NCI-H146 treated with DMSO at 0.1 percent for 48 hours (cell line): ENCODE measurements around the gene UTF1.

Source experiments
- DNase-seq: peaks from one replicate; lab custom pipeline; 2025; ENCODE audit not compliant: unreplicated experiment; lab: John Stamatoyannopoulos, UW

The UTF1 gene

DNA sequence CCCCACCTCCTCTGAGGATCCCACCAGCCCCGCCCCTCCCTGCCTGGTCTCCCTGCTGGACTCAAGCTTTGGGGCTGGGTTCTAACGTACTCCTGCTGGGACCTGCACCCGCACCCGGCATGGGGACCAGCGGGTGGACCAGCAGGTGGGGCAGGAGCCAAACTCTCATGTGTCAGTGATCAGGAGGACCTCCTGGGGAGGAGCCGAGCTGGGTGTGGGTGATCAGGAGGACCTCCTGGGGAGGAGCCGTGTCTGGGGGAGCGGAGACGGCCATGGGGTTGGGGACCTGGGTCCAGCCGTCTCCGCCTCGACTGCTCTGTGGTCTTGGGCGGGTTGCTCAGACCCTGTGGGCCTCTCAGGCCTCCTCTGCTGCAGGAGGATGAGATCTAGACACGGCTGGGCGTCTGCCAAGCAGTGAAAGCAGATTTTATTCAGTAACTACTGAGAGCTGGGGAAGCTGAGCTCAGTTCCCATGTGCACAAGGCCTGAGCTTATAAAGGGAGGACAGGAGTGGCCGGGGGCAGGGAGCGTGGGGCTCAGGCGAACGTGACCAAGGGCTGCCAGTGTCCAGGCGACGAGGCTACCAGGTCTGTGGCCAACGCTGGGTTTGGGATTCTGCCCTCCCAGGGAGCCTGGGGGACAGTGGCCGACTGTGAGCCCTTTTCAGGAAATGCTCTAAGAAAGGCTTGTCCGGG lies 33.6 kb upstream of the UTF1 start:
- no peak for DNase-seq

DNA sequence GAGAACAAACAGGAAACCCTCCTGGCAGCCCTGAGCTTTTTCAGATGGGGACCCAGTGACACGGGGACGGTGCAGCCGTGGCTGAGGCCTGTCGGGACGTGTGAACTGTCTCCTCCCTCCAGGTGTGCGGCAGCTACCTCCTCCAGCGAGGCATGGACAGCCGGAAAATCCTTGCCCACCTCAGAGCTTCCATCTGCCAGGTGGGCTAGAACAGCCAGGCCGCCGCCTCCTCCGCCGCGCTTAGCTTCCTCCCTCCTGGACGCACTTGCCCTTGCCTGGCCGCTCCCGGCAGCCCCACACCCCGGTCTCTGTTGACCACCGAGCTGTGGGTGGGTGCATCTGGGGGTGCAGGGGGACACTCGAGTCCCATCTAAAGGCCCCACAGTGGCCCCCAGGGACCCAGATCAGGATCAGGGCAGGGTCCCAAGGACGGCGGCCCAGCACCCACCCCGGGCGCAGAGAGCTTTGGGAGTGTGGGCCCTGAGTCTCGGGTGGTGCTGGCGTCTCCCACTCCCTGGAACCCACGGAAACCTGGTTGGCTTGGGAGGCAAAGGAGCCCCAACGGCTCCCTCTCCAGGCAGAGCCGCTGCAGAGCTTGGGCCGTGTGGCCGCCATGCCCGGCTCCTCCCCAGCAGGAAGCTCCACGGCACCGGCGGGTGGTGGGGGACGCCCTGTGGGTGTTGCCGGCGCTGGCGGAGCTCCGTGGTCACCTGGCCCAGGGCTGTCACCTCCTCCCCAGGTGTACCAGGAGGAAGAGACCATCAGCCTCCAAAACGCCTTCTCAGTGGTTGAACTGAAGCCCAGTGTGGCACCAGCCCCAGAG lies 32.9 kb upstream of the UTF1 start:
- no peak for DNase-seq

DNA sequence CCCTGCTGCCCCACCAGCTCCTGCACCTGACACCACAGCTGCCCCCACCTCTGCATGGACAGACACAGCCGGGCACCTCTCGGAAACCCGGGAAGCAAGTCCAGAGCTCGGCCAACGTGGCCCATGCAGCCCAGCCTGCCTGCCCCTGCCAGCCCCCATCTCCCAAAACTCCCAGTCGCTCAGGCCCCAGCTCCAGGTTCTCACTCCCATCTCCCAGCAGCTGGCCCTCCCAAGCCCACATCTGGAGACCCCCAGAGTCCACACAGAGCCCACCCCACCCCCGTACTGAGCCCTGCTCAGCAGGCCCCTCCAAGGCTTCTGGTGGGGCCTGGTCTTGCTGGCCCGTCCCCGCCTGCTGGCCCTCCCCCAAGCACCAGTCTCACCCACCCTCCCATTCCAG lies 32.2 kb upstream of the UTF1 start:
- no peak for DNase-seq

DNA sequence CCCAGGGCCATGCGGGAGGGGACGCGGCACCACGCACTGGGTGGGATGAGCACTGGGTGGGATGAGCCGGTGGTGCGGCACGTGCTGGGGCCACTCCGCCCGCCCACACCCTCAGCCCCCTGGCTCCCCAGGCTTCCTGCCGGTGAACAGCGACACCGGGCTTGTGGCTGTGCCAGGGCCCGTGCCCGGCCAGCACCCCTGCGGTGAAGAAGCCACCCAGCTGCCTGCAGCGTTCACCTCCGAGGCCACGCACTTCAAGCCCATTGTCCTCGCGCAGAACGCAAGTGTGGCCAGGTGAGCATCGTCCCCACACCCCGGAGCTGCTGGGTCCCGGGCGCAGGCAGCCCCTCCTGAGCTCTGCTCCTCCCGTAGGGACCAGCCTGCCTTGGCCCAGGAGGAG lies 31.8 kb upstream of the UTF1 start:
- DNase-seq: no peak

DNA sequence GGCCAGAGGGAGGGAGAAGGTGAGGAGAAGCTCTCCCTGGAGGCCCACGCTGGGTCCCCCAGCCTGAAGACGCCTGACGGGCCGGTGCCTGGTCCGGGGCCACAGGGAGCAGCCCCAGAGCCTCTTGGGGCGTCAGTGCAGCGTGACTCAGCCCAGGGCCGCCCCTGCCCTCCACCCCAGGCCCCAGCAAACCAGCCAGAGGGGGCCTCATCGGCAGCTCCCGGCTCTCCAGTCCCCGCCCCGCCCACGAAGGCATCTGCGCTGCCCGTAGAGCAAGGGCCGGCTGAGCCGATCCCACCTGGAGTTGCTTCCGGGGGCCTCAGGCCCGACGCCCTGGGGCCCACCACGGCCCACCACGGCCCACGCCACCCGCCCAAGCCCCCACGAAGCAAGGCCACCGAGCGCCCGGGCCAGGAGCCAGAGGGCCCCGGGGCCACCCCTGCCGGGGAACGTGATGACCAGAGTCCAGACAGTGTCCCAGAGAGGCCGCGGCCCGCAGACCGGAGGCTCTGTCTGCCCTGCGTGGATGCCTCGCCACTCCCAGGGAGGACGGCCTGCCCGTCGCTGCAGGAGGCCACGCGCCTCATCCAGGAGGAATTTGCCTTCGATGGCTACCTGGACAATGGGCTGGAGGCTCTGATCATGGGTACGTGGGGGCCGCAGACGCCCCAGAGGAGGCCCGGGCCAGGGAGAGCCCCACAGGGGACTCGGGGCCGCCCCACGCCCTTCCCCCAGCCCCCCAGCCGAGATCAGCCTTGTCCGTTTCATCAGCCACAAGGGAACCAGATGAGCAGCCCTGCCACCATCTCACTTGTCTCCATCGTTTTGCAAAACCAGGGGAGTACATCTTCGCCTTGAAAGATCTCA lies 31.2 kb upstream of the UTF1 start:
- DNase-seq: no peak

DNA sequence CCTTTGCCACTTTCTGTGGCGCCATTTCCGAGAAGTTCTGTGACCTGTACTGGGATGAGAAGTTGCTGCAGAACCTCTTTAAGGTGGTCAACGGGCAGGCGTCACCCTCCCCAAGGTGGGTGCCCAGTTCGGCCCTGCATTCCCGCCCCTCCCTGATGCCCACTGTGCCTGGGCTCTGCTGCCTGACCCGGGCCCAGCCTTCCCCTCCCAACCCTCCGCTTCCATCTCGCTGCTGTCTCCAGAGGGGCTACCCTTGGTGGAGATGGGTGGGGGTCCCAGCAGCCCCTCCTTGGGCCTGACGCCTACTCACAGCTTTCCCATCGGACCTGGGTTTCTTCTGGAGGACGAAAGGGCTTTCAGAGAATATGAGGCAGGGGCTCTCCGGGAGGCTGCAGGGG lies 30.5 kb upstream of the UTF1 start:
- no peak for DNase-seq

DNA sequence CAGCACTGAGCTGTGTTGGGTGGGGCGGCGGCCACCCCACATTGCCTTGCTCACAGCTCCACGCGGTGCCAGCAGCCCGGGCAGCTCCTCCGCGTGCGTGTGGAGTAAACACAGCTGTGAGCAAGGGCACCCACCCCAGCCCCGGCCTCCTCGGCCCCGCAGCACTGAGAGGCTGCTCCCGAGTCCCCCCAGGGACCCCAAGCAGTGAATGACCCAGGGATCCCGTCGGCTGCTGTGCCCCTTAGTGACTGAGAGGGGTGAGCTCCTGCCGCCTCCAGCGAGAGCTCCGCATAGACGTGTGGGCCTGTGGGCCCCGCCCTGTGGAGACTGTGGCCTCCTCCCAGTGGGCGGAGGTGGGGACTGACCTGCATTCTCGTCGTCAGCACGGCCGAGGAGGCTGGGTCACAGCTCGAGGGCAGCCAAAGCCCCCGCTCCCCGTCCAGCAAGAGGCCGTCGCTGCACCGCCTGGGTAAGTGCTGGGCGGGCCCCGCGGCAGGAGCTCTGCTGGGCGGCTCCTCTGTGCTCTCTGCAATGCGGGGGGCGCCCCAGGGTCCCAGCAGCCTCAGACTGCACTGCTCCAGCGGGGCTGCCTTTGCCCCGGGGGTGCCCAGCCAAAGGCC lies 29.9 kb upstream of the UTF1 start:
- DNase-seq: no peak

DNA sequence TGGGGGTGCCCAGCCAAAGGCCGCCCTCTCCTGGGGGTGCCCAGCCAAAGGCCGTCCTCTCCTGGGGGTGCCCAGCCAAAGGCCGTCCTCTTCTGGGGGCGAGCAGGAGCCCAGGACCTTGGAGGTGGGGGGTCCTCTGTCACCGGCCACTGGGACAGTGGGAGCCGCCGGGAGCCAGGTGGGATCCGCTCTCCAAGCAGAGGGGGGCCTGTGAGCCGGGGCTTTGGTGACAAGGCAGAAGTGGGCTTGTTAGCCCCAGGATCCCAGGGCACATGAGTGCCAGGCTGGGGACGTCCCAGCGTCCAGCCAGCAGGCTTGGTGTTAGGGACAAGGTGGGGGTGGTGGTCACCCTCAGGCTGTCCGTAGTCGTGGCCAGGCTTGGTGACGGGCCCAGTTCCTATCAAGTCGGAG lies 29.4 kb upstream of the UTF1 start:
- DNase-seq: no peak

DNA sequence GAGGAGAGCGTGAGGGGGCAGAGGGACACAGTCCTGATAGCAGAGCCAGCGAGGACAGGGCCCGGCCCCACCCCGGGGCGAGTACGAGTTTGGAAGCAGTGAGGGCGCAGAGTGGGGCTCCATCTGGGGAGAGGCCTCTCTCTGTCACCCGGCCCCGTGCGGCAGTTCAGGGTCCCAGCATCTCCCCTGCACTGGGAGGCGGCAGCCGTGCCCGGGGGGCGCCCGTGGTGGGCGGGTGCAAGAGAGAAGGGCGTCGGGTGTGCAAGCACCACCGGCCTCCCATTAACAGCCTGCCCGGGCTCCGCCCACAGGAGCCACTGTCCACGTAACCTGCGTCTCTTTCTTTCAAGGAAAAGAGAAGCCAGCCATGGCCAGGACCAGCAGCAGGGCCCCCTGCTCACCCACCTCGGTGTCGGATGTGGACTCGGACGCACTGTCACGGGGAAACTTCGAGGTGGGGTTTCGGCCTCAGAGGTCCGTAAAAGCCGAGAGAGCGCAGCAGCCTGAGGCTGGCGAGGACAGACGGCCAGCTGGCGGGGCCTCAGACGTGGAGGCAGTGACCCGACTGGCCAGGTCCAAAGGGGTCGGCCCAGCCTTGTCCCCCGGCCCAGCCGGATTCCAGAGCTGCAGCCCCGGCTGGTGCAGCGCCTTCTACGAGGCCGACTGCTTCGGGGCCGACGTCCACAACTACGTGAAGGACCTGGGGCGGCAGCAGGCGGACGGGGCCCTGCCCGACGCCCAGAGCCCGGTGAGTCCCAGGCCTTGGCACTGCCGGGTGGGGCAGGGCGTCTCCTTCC lies 28.7 kb upstream of the UTF1 start:
- no peak for DNase-seq

DNA sequence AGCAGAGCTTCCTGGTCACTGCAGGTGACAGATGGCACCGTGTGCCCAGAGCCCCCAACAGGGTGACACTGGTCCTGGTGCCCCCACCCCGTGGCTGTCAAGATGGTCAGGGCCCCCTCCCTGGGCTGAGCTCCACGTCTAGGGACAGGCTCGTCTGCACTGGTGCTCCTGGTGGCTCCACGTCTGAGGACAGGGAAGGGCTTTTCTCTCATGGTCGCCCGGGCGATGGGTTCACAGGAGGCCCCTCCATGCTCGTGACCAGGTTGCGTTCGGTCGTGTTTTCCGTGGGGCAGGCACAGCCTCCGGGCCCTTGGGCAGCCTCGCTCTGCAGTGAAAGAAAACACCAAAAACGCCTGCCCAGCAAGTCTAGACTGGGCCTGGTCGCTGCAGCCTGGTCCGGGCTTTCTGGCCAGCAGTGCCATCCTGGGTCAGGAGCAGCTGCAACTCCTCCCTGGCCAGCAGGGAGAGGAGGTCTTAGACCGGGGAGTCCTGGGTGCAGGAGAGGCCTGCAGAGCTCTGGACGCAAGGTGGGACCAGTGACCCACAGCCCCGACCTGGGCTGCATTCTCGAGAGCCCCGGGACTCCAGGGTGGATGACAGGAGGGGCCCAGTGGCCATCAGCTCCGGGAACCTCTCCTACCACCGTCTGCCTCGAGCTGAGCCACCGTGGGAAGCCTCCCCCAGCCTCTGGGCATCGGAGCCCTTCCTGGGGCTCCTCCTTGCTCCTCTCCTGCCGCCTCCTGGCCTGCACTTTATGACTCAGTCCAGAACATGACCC lies 27.9 kb upstream of the UTF1 start:
- DNase-seq: no peak

DNA sequence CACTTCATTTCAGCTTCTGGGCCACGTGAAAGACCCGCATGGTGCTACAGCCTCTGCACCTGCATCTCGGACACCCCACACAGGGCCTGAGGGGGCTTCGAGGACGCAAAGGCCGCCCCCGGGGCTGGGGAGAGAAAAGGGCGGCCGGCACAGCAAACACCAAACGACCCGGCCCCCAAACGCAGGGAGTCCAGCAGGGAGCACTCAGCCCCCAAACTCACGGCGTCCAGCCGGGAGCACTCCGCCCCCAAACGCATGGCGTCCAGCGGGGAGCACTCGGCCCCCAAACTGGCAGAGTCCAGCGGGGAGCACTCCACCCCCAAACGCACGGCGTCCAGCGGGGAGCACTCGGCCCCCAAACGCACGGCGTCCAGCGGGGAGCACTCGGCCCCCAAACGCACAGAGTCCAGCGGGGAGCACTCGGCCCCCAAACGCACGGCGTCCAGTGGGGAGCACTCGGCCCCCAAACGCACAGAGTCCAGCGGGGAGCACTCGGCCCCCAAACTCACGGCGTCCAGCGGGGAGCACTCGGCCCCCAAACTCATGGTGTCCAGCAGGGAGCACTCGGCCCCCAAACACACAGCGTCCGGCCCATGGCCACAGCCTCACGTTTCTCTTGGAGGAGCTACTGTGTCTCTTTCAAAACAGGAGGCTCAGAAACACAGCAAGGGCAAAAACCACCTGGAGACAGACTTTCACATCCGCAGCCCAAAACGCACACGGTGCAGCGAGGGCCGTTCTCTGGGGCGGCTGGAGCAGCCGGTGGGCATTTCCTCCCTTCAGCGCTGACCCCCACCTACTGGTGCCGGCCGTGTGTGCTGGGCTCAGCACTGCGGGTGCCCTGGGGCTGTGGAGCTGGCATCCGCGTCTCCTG lies 27.0 kb upstream of the UTF1 start:
- no peak for DNase-seq

DNA sequence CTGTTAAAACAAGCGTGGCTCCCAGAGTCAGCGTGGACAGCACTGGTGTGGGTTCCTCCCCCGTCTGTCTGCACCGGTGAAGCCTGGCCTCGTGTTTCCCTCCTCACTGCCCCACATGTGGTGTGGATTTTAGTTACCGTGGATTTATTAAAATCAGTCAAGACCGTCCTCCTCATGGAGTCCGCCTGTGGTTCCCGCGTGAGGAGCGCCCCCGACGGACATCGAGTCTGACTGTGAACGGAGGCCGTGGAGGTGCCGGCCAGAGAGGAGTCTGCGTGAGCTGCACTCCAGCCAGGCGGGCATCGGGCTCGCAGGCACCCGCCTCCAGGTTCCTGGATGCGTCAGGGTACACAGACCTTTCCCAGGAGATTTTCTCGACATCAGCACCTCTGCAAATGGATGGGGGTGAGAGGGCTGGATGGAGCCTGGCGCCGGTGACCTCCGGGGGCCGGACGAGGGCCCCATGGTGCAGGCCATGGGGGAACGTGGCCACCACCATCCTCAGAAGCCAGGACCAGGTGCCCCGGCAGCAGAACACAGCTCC lies 26.3 kb upstream of the UTF1 start:
- no peak for DNase-seq

DNA sequence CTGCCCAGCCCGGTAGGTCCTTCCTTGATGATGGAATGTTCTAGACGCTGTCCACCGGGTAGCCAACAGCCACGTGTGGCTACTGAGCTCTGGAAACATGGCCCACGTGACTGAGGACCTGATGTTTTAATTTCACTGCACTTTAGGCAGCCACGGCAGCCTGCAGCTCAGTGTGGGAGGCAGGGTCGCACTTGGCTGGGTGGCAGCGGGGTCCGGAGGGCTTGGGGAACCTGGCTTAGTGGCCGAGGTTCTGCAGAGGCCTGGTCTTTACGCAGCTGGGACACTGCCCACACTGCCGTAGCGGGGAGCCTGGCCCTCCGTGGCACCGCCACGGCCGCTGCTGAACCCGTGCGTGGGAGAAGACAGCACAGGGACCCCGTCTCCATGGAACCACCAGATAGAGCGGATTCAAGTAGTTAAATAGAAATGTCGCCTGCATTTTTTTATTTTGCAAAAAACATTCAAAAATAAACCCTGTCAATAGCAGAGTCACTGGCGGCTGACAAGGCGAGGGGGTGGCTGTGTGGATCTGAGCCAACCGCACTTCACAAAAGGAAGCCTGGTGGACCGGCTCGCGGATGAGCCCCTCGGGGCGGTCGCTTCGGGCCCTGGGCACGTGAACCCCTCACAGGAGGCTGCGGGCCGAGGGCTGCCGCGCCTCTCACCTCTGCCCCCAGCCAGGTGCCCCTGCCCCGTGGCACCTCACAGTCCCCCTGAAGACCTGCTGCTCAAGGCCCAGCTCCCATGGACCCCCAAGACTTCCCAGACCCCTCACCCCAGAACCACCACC lies 25.6 kb upstream of the UTF1 start:
- DNase-seq: no peak

DNA sequence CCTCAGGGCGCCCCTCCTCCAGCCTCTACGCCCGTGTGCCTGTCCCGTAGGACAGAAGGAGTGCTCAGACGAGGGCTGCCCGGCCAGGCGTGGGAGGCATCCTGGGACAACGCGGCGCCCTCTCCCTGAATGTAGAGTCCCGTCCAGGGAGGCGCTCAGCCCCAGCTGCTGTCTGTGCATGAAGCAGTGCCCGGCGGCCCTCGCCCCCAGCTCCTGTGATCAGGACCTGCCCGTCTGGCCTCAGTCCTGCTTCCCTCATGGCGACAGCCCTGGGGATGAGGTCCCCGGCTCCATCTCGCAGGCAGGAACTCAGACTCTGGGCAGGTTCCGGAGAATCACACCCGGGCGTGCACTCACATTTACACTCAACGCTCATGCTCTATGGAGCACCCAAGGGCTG lies 24.9 kb upstream of the UTF1 start:
- no peak for DNase-seq

DNA sequence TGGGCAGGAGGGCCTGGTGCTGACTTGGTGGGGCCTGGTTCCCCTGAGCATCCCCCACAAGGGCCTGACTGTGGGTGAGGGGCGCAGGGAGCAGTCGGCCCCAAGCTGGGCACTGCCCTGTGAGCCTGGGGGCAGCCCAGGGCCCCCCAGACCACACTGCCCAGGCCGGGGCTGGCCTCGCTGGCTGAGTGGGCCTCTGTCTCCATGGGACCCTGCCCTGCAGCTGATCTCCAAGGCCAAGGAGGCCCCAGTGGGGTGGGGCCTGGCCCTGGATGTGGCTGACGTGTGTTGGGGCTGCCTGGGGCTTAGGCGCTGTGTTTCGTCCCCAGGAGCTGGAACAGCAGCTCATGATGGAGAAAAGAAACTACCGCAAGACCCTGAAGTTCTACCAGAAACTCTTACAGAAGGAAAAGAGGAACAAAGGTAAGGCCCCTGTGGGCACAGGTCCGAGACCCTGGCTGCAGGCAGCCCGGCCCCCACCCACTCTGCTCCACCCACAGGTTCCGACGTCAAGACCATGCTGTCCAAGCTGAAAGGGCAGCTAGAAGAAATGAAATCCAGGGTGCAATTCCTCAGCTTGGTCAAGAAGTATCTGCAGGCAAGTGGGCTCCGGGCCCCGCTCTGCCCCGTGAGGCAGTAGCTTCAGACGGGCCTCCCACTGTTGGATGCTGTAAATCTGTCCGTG lies 23.5 kb upstream of the UTF1 start:
- DNase-seq: no peak

DNA sequence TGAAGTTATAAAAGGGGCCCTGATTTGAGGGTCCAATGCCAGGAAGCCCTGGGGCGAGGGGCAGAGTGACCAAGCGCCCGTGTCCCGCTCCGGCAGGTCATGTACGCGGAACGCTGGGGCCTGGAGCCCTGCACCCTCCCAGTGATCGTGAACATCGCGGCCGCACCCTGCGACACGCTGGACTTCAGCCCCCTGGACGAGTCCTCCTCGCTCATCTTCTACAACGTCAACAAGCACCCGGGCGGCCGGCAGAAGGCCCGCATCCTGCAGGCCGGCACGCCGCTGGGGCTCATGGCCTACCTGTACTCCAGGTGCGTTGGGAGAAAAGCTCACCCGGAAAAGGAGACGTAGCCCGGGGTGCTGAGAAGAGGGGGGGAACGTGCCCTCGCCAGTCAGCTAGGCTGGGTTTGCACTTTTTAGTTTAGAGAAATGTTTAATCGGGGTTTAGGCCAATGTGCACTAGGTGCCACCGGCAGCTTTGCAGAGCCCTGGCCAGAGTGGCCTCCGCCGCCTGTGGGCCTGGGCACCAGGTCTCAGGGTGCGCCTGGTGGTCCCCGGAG lies 22.9 kb upstream of the UTF1 start:
- DNase-seq: no peak

DNA sequence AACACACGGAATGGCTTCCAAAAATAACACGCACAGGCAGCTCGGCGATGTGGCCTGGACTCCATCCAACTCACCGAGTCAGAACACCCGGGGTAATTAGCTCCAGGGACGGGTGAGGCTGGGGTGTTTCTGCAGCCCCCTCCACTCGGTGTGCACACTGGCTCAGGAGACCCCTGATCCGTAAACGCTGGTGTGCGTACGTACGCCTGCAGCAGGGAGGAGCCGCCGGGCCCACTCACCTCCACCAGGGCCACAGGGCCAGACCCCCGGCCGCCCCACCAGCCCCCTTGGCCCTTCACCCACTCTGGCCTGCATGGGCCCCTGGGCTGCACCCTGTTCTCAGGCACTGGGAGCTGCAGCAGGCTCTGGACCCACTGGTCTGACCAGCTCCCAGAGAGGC lies 22.4 kb upstream of the UTF1 start:
- DNase-seq: no peak
